IMR-90 (cell line): ENCODE results near the gene GAB1. TPM values are rescaled to one million over a fixed set of nuclear protein-coding genes. Genes with fewer than 3 reads are reported as not detected.

Experiments
- ATAC-seq: fragments of 200-7000 bp; cut with Tn5 transposase; 2 replicates; pipeline ENCODE4 v1.9.1; 2020; ENCODE audit warnings: low read depth, mild to moderate bottlenecking, moderate library complexity
- BruUV-seq: library from RNA; stranded (reverse); fragments of 400-500 nt; replicated peaks from 2 replicates; lab custom pipeline; 2021; lab: Mats Ljungman, UMichigan
- CTCF ChIA-PET: fragments of 300-600 bp; formaldehyde crosslinking; extraction: SDS; loops from one replicate; lab custom pipeline; 2021; ENCODE audit warnings: antibody characterized with exemption; lab: Yijun Ruan, JAX
- POLR2A ChIA-PET: fragments of 300-600 bp; sonication (Branson Sonifier 250); formaldehyde crosslinking; loops from one replicate; lab custom pipeline; 2022; ENCODE audit warnings: antibody characterized with exemption; ENCODE audit not compliant: unreplicated experiment; lab: Charles Lee
- DNase-seq: peaks from one replicate; pipeline ENCODE4 v3.0.0; 2013
- H2AFZ ChIP-seq: replicated peaks from 2 replicates; pipeline ENCODE3; 2013; ENCODE audit warnings: low read length, mild to moderate bottlenecking; ENCODE audit not compliant: poor library complexity
- H2AK5ac ChIP-seq: 2 replicates; pipeline ENCODE4 v1.6.1; 2013; ENCODE audit warnings: low read depth, low read length, inconsistent platforms
- H2AK9ac ChIP-seq: replicated peaks from 2 replicates; pipeline ENCODE3; 2013; ENCODE audit warnings: mild to moderate bottlenecking, low read depth, low read length, moderate library complexity; ENCODE audit not compliant: poor library complexity
- H2BK120ac ChIP-seq: 2 replicates; pipeline ENCODE4 v1.6.1; 2013; ENCODE audit warnings: low read depth, low read length, inconsistent platforms
- H2BK15ac ChIP-seq: 3 replicates; pipeline ENCODE4 v1.6.1; 2013; ENCODE audit warnings: low read depth, low read length, inconsistent platforms
- H2BK20ac ChIP-seq: 2 replicates; pipeline ENCODE4 v1.6.1; 2013; ENCODE audit warnings: low read depth, mild to moderate bottlenecking, inconsistent platforms, low read length, moderate library complexity
- H2BK5ac ChIP-seq: 2 replicates; pipeline ENCODE4 v1.6.1; 2013; ENCODE audit warnings: mild to moderate bottlenecking, low read depth, low read length, inconsistent platforms; ENCODE audit not compliant: poor library complexity, severe bottlenecking
- H3K14ac ChIP-seq: replicated peaks from 2 replicates; pipeline ENCODE4 v1.6.1; 2013; ENCODE audit warnings: low read depth, low read length, inconsistent platforms
- H3K18ac ChIP-seq: 2 replicates; pipeline ENCODE4 v1.6.1; 2013; ENCODE audit warnings: low read depth, low read length, control low read depth
- H3K23ac ChIP-seq: 2 replicates; pipeline ENCODE4 v1.6.1; 2013; ENCODE audit warnings: low read depth, low read length, inconsistent platforms
- H3K27ac ChIP-seq: 2 replicates; pipeline ENCODE4 v1.5.1; 2013; ENCODE audit warnings: mild to moderate bottlenecking, control low read depth, low read length; ENCODE audit not compliant: insufficient read depth
- H3K27me3 ChIP-seq: 2 replicates; pipeline ENCODE4 v1.6.1; 2013; ENCODE audit warnings: low read length; ENCODE audit not compliant: control insufficient read depth, insufficient read depth
- H3K36me3 ChIP-seq: 2 replicates; pipeline ENCODE4 v1.6.1; 2013; ENCODE audit warnings: low read length, mixed read lengths; ENCODE audit not compliant: control insufficient read depth, insufficient read depth
- H3K4ac ChIP-seq: 2 replicates; pipeline ENCODE4 v1.6.1; 2013; ENCODE audit warnings: low read depth, low read length, inconsistent platforms
- H3K4me1 ChIP-seq: 2 replicates; pipeline ENCODE4 v1.6.1; 2013; ENCODE audit warnings: low read length, mixed read lengths; ENCODE audit not compliant: control insufficient read depth, insufficient read depth
- H3K4me2 ChIP-seq: 2 replicates; pipeline ENCODE4 v1.6.1; 2013; ENCODE audit warnings: low read depth, mild to moderate bottlenecking, control low read depth, low read length, moderate library complexity
- H3K4me3 ChIP-seq: 2 replicates; pipeline ENCODE4 v1.5.1; 2013; ENCODE audit warnings: low read depth, mild to moderate bottlenecking, control low read depth, low read length, moderate library complexity; ENCODE audit not compliant: insufficient read depth
- H3K56ac ChIP-seq: 2 replicates; pipeline ENCODE4 v1.6.1; 2013; ENCODE audit warnings: low read length, inconsistent platforms; ENCODE audit not compliant: insufficient read depth; ENCODE audit errors: extremely low read depth
- H3K79me1 ChIP-seq, 2 experiments: 2 replicates each; pipeline ENCODE4 v1.6.1; 2013; ENCODE audit warnings: low read length in 2 of 2, inconsistent platforms in 1 of 2, low read depth in 1 of 2
- H3K9ac ChIP-seq: 2 replicates; pipeline ENCODE4 v1.6.1; 2013; ENCODE audit warnings: low read depth, low read length, control low read depth
- H3K9me1 ChIP-seq: 2 replicates; pipeline ENCODE4 v1.6.1; 2013; ENCODE audit warnings: low read length, inconsistent platforms; ENCODE audit not compliant: insufficient read depth
- H3K9me3 ChIP-seq: 2 replicates; pipeline ENCODE4 v1.6.1; 2013; ENCODE audit warnings: low read length; ENCODE audit not compliant: control insufficient read depth, insufficient read depth
- H4K20me1 ChIP-seq: 2 replicates; pipeline ENCODE4 v1.6.1; 2013; ENCODE audit warnings: low read length, inconsistent platforms; ENCODE audit not compliant: insufficient read depth
- H4K5ac ChIP-seq: 2 replicates; pipeline ENCODE4 v1.6.1; 2013; ENCODE audit warnings: mild to moderate bottlenecking, low read depth, low read length, control low read depth
- H4K8ac ChIP-seq, 2 experiments: 2 replicates each; pipeline ENCODE4 v1.6.1; 2013; ENCODE audit warnings: low read depth in 2 of 2, low read length in 2 of 2, control low read depth in 1 of 2, inconsistent platforms in 1 of 2
- H4K91ac ChIP-seq: 2 replicates; pipeline ENCODE4 v1.6.1; 2013; ENCODE audit warnings: low read depth, low read length, inconsistent platforms; ENCODE audit not compliant: insufficient read depth
- RAD21 ChIP-seq: IDR thresholded peaks from 2 replicates; pipeline ENCODE4 v1.6.1; 2012; ENCODE audit warnings: low read length, improper control_type of control experiment
- WGBS, 2 experiments: methylation state at CpG; one replicate each; pipeline versions ENCODE4 v1.1.5 to v1.1.7; 2013; ENCODE audit warnings: missing lambda C conversion rate in 2 of 2; ENCODE audit not compliant: insufficient read length in 1 of 2; ENCODE audit errors: extremely low coverage in 2 of 2; 5-methylcytosine and 5-hydroxymethylcytosine counted together
- dilution Hi-C: fragments of 300-500 bp; cut with HindIII; formaldehyde crosslinking; loops from one replicate; pipeline ENCODE4 v1.14.3; 2018; ENCODE audit warnings: low sequenced_read_pairs; ENCODE audit not compliant: unreplicated experiment
- in situ Hi-C: fragments of 300-500 bp; cut with MboI; formaldehyde crosslinking; loops from 3 replicates; pipeline ENCODE4 v1.14.3; 2019; ENCODE audit warnings: low sequenced_read_pairs, inconsistent platforms, mixed read lengths
- intact Hi-C: fragments of 100-400 bp; cut with micrococcal nuclease; formaldehyde crosslinking; loops from 2 replicates; pipeline ENCODE4 v1.10.0; 2022
- polyA plus RNA-seq, 3 experiments: library from polyadenylated mRNA; depleted of rRNA; stranded (reverse); fragments of >200 nt; gene quantifications; 2 replicates each; pipeline ENCODE4 v1.2.3, GENCODE V29; 2012; ENCODE audit warnings: low replicate concordance in 1 of 3
- total RNA-seq: library from RNA; depleted of rRNA; stranded (reverse); fragments of >200 nt; gene quantifications from 2 replicates; pipeline ENCODE4 v1.2.3, GENCODE V29; 2012

The GAB1 gene
- total and polyA plus RNA-seq, 2 of the 4 experiments (the other 2 are of a cell fraction), result 2.8 to 12.0 TPM

GRCh38 chr4:143438710-143439109, 102.0 kb downstream of the GAB1 start:
- in situ Hi-C loops, result no loop called here
- no peaks in the 10 kb centered on the region for H3K9me1 ChIP-seq
- dilution Hi-C loops, result no loop called here

More at GRCh38 chr4:143438710-143439109, 102.0 kb downstream of the GAB1 start:
- H2BK15ac ChIP-seq, result no peak overlapping the region
- no peak overlapping the region for H2AK9ac ChIP-seq
- BruUV-seq, result no TSS peak
- no peaks in the 10 kb centered on the region for H3K79me1 ChIP-seq
- no CpG with 5 or more reads among the region's 2 CpGs for WGBS, 2 experiments
- H3K36me3 ChIP-seq, result peaks cover 16% of the 10 kb centered on the region
- ChIA-PET POLR2A (no interaction called here), CTCF (no interaction called here)
- intact Hi-C loops, result no loop called here
- no peak overlapping the region for H2BK120ac ChIP-seq
- no peaks in the 10 kb centered on the region for H3K4me1 ChIP-seq
- DNase-seq (no peak), ATAC-seq (no peak)
- TF ChIP-seq RAD21, result no peak
- H2AK5ac ChIP-seq, result no peak overlapping the region
- no peak overlapping the region for H3K23ac ChIP-seq
- H2BK5ac ChIP-seq, result no peak overlapping the region
- H3K4ac ChIP-seq, result no peak overlapping the region
- no peak overlapping the region for H3K27ac ChIP-seq
- no peak overlapping the region for H3K9ac ChIP-seq
- H2AFZ ChIP-seq, result no peak overlapping the region
- no peak overlapping the region for H3K4me2 ChIP-seq
- H3K4me3 ChIP-seq, result no peak overlapping the region
- H4K20me1 ChIP-seq, result no peaks in the 10 kb centered on the region
- no peak overlapping the region for H4K5ac ChIP-seq
- H4K8ac ChIP-seq, result no peak overlapping the region
- no peak overlapping the region for H2BK20ac ChIP-seq
- H3K27me3 ChIP-seq, result no peaks in the 10 kb centered on the region
- no peaks in the 10 kb centered on the region for H3K9me3 ChIP-seq
- no peak overlapping the region for H3K18ac ChIP-seq
- no peak overlapping the region for H4K91ac ChIP-seq
- no peak overlapping the region for H3K14ac ChIP-seq
- no peak overlapping the region for H3K56ac ChIP-seq
